BE2C (cell line): ENCODE results near the gene RBM7.

ENCODE experiments used
- DNase-seq: peaks from one replicate; pipeline ENCODE4 v3.0.0-alpha.2; 2020
- H3K27me3 ChIP-seq: fragments of 250-450 bp; sonication (Bioruptor Pico); 2 replicates; pipeline ENCODE4 v1.5.1; 2020; ENCODE audit warnings: mild to moderate bottlenecking
- H3K36me3 ChIP-seq: fragments of 250-450 bp; sonication (Bioruptor Pico); 2 replicates; pipeline ENCODE4 v1.5.1; 2020; ENCODE audit warnings: mild to moderate bottlenecking
- H3K4me1 ChIP-seq: fragments of 250-450 bp; sonication (Bioruptor Pico); 2 replicates; pipeline ENCODE4 v1.5.1; 2020
- H3K4me3 ChIP-seq: 2 replicates; pipeline ENCODE4 v1.5.1; 2011; ENCODE audit warnings: low read depth, low read length
- H3K9me3 ChIP-seq: fragments of 250-450 bp; sonication (Bioruptor Pico); 2 replicates; pipeline ENCODE4 v1.5.1; 2020
- TF ChIP-seq, protein P1 (sequence below): IDR thresholded peaks from 2 replicates; pipeline ENCODE4 v1.5.1; 2012; ENCODE audit warnings: mild to moderate bottlenecking, low read depth, low read length

RBM7 gene

DNA sequence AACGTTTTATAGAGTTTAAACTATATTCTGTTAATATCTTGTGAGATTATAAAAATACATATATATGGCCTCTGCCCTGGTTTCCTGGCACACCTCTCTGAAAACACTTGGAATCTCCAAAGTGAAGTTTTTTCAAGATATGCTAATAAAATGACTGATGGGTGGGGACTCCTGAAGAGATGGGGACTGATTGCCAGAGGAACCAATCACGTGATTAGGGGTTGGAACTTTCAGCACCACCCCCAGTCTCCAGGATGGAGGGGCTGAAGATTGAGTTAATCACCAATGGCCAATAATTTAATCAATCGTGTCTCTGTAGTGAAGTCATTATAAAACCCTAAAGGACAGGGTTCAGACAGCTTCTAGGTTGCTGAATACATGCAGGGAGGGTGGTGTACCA is 37.5 kb upstream of the RBM7 start:
- H3K36me3 ChIP-seq, result no peaks in the 10 kb centered on the region
- no peaks in the 10 kb centered on the region for H3K9me3 ChIP-seq
- TF ChIP-seq, protein P1, sequence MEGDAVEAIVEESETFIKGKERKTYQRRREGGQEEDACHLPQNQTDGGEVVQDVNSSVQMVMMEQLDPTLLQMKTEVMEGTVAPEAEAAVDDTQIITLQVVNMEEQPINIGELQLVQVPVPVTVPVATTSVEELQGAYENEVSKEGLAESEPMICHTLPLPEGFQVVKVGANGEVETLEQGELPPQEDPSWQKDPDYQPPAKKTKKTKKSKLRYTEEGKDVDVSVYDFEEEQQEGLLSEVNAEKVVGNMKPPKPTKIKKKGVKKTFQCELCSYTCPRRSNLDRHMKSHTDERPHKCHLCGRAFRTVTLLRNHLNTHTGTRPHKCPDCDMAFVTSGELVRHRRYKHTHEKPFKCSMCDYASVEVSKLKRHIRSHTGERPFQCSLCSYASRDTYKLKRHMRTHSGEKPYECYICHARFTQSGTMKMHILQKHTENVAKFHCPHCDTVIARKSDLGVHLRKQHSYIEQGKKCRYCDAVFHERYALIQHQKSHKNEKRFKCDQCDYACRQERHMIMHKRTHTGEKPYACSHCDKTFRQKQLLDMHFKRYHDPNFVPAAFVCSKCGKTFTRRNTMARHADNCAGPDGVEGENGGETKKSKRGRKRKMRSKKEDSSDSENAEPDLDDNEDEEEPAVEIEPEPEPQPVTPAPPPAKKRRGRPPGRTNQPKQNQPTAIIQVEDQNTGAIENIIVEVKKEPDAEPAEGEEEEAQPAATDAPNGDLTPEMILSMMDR, result no peak
- no peak for DNase-seq
- no peaks in the 10 kb centered on the region; the same call in 1 of the 2 replicates for H3K4me1 ChIP-seq
- no peak overlapping the region for H3K4me3 ChIP-seq
- H3K27me3 ChIP-seq, result no peaks in the 10 kb centered on the region; the same call in 1 of the 2 replicates

DNA sequence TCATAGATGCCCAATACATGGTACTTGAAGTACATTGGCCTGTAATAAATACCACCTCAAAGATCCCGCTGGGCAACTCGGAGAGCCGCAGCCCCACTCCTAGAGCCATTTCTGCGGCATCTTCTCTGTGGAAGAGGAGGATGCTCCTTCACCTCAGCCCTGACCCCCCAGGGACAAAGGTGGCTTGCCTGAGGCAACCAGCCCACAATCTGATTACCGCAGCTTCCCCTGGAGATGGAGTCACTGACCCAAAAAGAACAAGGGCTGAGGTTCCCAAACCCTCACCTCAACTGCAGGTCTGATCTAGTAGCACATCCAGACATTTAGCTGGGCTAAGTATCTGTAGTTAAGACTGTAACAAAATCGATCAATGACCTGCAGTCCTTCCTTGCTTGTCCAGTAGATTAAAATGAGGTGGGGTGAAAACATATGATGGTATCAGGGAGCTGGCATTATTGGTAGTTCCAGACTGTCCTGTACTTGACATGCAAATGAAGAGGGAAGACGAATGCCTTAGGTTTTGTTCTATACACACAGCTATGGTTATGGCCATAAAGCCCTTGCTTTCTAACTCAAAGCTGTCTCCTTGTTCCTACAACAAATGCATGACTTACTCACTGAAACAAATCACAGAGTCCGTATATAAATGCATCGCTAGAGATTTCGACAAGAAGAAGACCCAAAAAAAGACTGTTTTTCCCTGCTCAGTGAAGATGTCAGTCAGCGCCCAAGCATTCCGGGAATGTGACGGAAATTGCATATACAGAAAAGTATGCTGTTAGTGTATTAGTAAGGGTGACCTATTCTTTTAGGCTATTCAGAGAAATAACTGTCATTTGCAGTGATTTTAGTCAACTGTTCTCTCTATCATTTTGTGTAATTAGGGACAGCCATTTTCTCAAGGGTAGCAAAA is 33.9 kb upstream of the RBM7 start:
- DNase-seq, result no peak
- H3K4me3 ChIP-seq, result no peak overlapping the region
- H3K27me3 ChIP-seq, result no peaks in the 10 kb centered on the region
- H3K4me1 ChIP-seq, result no peaks in the 10 kb centered on the region; the same call in 1 of the 2 replicates
- TF ChIP-seq, protein P1, result no peak
- no peaks in the 10 kb centered on the region for H3K9me3 ChIP-seq
- no peaks in the 10 kb centered on the region for H3K36me3 ChIP-seq

DNA sequence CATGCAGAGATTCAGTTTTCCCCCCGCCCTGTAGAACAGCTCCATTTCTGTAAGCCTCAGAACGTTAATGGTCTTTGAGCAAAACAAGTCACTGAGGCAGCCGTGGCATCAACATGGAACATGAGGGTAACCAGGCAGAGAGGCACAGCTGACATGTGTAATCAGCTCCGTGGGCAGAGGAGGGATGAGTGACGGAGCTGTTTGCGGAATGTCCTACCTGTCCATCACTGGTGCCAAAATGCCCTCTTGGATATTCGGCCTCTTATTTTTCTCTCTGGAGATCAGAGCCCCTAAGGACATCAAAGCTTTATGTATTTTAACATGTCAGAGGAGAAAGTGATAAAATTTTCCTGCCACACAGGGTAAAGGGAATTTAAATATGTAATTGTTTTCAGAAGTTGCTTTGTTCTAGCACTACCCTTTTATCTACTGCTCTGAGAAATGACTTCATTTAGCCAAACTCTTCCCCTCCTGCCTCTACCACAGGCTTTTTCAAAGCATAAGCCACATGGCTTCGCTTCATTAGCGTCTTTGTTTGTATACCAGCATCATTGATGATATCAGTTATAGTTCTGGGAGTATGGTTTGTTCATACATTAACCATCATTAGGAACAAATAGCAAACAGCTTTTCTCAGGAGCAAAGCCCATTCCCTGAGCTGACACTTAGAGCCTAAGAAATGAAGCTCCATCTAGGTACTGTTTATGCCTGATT is 33.1 kb upstream of the RBM7 start:
- no peak for DNase-seq
- Histone ChIP-seq H3K9me3 (no peaks in the 10 kb centered on the region), H3K36me3 (no peaks in the 10 kb centered on the region), H3K4me3 (no peak overlapping the region), H3K4me1 (no peaks in the 10 kb centered on the region; the same call in 1 of the 2 replicates), H3K27me3 (no peaks in the 10 kb centered on the region)
- TF ChIP-seq, protein P1, result no peak

DNA sequence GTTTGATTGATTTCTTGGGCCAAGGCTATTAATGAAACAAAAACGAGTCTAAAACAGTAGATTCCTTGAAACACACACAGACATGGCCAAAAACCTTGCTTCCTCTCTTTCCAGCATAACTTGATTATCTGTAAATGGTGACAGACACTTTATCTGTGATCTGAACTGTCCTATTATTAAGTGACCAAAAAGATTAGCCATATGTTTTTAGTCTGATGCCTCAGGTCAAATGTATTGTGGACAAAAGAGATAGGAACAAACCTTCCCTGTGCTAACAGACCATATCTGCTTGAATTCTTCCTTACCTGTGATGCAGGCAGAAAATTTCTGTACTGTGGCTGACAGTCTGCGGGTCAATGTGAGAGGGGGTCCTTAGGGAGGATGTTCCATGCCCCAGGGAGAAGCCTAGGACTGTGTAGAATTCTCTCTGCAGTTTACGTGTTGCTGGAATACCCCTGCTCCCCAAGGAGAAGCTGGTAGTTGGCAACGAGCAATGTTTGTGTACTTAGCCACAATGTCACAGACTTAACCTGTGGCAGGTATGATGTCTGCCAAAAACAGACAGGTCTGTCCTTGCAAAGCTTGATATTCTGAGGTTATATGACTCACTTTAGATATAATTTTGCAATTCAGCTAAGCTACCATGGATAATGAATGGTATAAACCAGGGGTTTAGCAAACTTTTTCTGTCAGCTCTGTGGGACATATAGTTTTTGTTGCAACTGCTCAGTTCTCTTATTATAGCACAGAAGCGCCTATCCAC is 31.4 kb upstream of the RBM7 start:
- no peaks in the 10 kb centered on the region for H3K36me3 ChIP-seq
- DNase-seq, result no peak
- TF ChIP-seq, protein P1, result no peak
- H3K4me1 ChIP-seq, result no peaks in the 10 kb centered on the region; the same call in 1 of the 2 replicates
- H3K27me3 ChIP-seq, result peaks cover 6% of the 10 kb centered on the region
- H3K4me3 ChIP-seq, result no peak overlapping the region
- H3K9me3 ChIP-seq, result no peaks in the 10 kb centered on the region

DNA sequence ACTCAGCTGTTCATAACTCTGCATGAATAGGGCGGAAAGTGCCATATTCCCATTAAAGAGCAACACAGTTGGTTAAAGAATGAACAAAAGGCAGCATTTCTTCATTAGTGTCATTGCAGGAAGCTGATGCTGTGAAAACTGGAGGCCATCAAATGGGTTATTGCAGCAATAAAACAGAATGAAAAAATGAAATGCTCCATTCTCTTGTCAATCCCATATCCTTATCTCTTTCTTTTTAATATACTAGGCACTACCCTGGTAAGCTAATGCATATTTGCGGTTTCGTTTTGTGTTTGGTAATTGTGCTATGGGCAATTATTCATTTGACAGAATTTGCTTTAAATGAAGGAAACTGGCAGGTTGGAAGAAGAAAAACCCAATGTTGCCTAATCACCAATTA is 25.4 kb upstream of the RBM7 start:
- Histone ChIP-seq H3K9me3 (no peaks in the 10 kb centered on the region), H3K36me3 (no peaks in the 10 kb centered on the region), H3K27me3 (peaks cover 17% of the 10 kb centered on the region), H3K4me3 (no peak overlapping the region), H3K4me1 (no peaks in the 10 kb centered on the region; the same call in 1 of the 2 replicates)
- no peak for DNase-seq
- TF ChIP-seq, protein P1, result no peak
